ENCODE data around the gene GXYLT2. TPM values are rescaled to one million over a fixed set of nuclear protein-coding genes. Genes with fewer than 3 reads are reported as not detected.

The GXYLT2 gene
- total RNA-seq, 1 donor from 2014 or later = 16.2 TPM

- no peaks in the 10 kb centered on the region for H3K36me3 ChIP-seq
- H3K4me1 ChIP-seq = peaks cover 21% of the 10 kb centered on the region
- no peaks in the 10 kb centered on the region for H3K9me3 ChIP-seq (replicated peaks)
- no peak overlapping the region for H3K27ac ChIP-seq (replicated peaks)
- H3K27me3 ChIP-seq (ENCODE audit: low read depth) = no peaks in the 10 kb centered on the region
- no peak for TF ChIP-seq CTCF (IDR thresholded peaks at IDR 0.05; ENCODE audit: borderline replicate concordance)
- no peak for DNase-seq
- intact Hi-C loops (cut with micrococcal nuclease) = no loop called here
- H3K4me3 ChIP-seq = no peak overlapping the region
These were observed 54.6 kb downstream of the GXYLT2 start for GRCh38 chr3:72942427-72942826.

- intact Hi-C loops (cut with micrococcal nuclease) = no loop called here
- no peak overlapping the region for H3K27ac ChIP-seq (replicated peaks)
- no peaks in the 10 kb centered on the region for H3K27me3 ChIP-seq (ENCODE audit: low read depth)
These were observed 56.9 kb downstream of the GXYLT2 start for GRCh38 chr3:72944696-72945095.

GRCh38 chr3:72947715-72948490 lies 60.1 kb downstream of the GXYLT2 start:
- H3K27me3 ChIP-seq (ENCODE audit: low read depth) = no peaks in the 10 kb centered on the region
- H3K4me3 ChIP-seq = no peak overlapping the region
- H3K36me3 ChIP-seq = no peaks in the 10 kb centered on the region
- peaks cover 8% of the 10 kb centered on the region for H3K4me1 ChIP-seq
- H3K9me3 ChIP-seq (replicated peaks) = no peaks in the 10 kb centered on the region
- intact Hi-C loops (cut with micrococcal nuclease) = no loop called here
- H3K27ac ChIP-seq (replicated peaks) = no peak overlapping the region
- no peak for TF ChIP-seq CTCF (IDR thresholded peaks at IDR 0.05; ENCODE audit: borderline replicate concordance)
- no peak for DNase-seq

More at GRCh38 chr3:72944696-72945095, 56.9 kb downstream of the GXYLT2 start:
- DNase-seq = no peak
- no peak overlapping the region for H3K4me3 ChIP-seq
- no peak for TF ChIP-seq CTCF (IDR thresholded peaks at IDR 0.05; ENCODE audit: borderline replicate concordance)
- H3K9me3 ChIP-seq (replicated peaks) = no peaks in the 10 kb centered on the region
- H3K36me3 ChIP-seq = no peaks in the 10 kb centered on the region
- peaks cover 10% of the 10 kb centered on the region for H3K4me1 ChIP-seq

- no peak overlapping the region for H3K27ac ChIP-seq (replicated peaks)
- H3K4me3 ChIP-seq = no peak overlapping the region
- no peaks in the 10 kb centered on the region for H3K27me3 ChIP-seq (ENCODE audit: low read depth)
- TF ChIP-seq CTCF (IDR thresholded peaks at IDR 0.05; ENCODE audit: borderline replicate concordance) = no peak
- H3K4me1 ChIP-seq = peaks cover 8% of the 10 kb centered on the region
- H3K36me3 ChIP-seq = no peaks in the 10 kb centered on the region
- H3K9me3 ChIP-seq (replicated peaks) = no peaks in the 10 kb centered on the region
- no peak for DNase-seq
- intact Hi-C loops (cut with micrococcal nuclease) = no loop called here
These were observed 61.2 kb downstream of the GXYLT2 start for GRCh38 chr3:72949016-72949415.

- intact Hi-C loops (cut with micrococcal nuclease) = loop anchor here (5.0 kb wide), 1 partner anchor 117 kb away; no protein-coding TSS in a partner anchor
- no peak for DNase-seq
- TF ChIP-seq CTCF (IDR thresholded peaks at IDR 0.05; ENCODE audit: borderline replicate concordance) = no peak
- Histone ChIP-seq H3K4me1 (peaks cover 5% of the 10 kb centered on the region), H3K27ac (replicated peaks) (no peak overlapping the region), H3K9me3 (replicated peaks) (no peaks in the 10 kb centered on the region), H3K27me3 (ENCODE audit: low read depth) (no peaks in the 10 kb centered on the region), H3K4me3 (no peak overlapping the region), H3K36me3 (no peaks in the 10 kb centered on the region)
These were observed 62.5 kb downstream of the GXYLT2 start for GRCh38 chr3:72950372-72950771.
